Cardiac septum (tissue), 1 donor: ENCODE data around the gene PHF21A. TPM values are rescaled to one million over a fixed set of nuclear protein-coding genes. Genes with fewer than 3 reads are reported as not detected.

Source experiments
- DNase-seq: peaks from one replicate; pipeline ENCODE4 v3.0.0-alpha.2; 2020; ENCODE audit warnings: low spot score
- intact Hi-C: fragments of 100-400 bp; cut with DNase I; formaldehyde crosslinking; loops from one replicate; pipeline ENCODE4 v1.14.0; 2022
- total RNA-seq: library from RNA; stranded (reverse); fragmentation: NEBNext Ultra II Directional; extraction: Animal tissue kit (Norgen Biotek cat#: 25700); gene quantifications from one replicate; pipeline ENCODE4 v1.2.1, GENCODE V29; 2021
- donor health status: DM: no; HTN: no; CAD: no.

PHF21A gene
- total RNA-seq, 1 donor from 2014 or later: 43.8 TPM

DNA sequence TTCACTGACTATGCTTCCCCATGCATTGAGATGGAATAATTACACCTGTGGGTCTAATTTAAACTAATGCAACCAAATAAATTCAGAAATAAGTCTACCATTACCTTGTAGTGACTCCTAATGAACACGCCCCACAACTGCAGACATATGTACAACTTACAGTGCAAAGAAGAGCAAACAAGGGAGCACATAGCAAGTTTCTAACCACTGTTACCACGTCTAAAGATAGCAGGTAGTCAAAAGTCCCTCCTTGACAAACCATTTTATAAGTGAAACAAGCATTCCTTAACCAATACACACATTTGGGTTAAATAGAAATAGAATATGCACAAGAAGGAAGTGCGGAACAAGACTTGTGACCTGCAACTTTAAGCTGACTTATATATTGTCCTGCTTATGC, 20.6 kb downstream of the PHF21A start:
- no peak for DNase-seq
- intact Hi-C loops: no loop called here

DNA sequence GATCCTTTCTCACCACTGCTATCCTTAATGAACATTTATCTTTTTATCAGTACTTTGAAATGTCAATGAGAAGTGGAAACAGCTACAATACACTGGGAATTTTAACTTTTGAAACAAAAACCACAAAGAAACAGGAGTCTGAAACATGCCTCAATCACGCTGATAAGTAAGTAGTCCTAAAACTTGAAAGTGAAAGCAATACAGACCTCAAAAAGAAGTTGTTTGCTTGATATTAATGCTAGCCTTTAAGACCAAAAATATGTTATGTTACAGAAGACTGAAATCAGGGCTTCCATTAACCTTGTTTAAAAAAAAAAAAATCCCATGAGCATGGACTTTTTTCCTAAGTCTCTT, 21.3 kb downstream of the PHF21A start:
- no peak for DNase-seq
- intact Hi-C loops: no loop called here

DNA sequence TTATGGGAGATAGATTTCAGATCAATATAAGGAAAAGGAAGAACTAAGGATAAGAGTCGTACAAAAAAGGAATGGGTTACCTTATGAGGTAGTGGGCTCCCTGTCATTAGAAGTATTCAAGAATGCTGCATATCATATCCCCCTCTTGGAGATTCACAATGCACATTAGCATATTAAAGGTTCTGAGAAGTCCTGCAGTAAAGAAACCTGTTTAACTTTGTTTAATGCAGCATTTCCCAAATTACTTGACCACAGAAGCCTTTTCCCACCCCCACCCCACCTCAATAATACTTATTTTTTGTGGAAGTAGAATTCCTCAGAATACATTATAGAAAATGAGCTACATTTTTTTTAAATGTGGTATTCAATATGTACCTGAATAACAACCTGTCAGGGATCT, 30.9 kb downstream of the PHF21A start:
- no peak for DNase-seq
- intact Hi-C loops: no loop called here

DNA sequence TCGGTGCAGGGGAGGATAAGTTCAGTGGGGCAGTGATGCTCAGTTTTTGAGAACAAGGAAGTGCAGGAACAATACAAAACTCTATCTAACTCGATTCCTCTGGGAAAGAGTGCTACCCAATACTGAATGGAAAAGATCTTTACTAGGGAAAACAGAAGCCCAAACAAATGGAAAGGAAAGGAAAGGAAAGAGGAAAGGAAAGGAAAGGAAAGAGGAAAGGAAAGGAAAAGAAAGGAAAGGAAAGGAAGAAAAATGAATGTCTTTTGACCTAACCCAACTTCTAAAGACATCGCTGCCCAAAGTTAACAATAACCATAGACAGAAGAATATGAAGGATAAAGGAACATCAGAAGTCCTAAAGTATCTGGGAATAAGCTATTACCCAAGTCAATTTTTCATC, 41.6 kb downstream of the PHF21A start:
- DNase-seq: no peak
- intact Hi-C loops: no loop called here

DNA sequence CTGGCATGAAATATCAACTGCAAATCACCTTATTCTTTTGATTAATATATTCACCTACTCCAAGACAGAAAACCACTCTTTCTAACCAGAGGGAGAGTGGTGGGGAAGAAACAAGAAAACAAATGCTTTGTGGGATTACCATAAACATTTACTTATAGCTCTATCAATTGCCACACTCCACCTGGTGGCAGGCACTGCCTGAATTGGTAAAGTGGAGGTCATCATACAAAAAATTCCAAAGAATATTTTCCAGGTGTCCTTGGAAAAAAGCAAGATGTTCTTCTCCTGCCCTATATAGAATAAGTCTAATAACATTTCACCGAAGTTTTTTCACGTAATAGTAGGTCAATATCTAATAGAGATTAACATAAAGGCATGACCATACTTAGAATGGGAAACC, 45.3 kb downstream of the PHF21A start:
- DNase-seq: no peak
- intact Hi-C loops: no loop called here

DNA sequence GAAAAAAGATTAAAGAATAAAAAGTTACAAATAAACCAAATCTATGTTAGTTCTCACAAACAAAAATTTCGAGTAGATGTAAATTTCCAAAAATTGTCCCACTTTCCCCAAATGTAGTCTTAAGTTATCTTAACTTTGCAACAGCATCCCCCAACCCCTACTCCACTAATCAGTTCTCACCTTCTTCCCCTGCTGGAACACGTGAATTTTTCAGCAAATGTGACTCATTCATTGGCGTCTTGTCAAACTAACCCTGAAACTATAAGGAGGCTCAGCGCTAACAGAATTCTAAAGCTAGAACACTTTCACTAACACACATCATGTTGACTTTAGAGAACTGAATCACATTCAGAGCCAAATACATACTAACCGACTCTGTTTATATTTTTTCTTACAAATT, 46.1 kb downstream of the PHF21A start:
- no peak for DNase-seq
- intact Hi-C loops: no loop called here

DNA sequence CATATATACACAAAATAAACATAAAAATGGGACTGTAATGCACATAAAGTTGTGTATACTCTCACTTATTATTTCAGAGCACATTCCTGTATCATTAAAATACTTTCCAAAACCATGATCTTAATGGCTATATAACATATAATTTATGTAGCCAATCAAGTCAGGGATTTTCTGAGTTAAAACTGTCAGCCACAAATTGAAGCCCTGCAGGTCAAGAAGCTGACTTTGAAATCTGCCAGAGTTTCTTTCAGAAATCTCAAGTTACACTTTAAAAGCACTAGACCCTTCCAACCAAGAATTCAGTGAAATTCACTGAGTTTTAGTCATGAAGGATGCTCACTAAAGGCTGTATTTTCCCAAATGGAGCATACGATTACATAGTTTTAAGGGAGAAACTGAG, 47.6 kb downstream of the PHF21A start:
- DNase-seq: no peak
- intact Hi-C loops: no loop called here

DNA sequence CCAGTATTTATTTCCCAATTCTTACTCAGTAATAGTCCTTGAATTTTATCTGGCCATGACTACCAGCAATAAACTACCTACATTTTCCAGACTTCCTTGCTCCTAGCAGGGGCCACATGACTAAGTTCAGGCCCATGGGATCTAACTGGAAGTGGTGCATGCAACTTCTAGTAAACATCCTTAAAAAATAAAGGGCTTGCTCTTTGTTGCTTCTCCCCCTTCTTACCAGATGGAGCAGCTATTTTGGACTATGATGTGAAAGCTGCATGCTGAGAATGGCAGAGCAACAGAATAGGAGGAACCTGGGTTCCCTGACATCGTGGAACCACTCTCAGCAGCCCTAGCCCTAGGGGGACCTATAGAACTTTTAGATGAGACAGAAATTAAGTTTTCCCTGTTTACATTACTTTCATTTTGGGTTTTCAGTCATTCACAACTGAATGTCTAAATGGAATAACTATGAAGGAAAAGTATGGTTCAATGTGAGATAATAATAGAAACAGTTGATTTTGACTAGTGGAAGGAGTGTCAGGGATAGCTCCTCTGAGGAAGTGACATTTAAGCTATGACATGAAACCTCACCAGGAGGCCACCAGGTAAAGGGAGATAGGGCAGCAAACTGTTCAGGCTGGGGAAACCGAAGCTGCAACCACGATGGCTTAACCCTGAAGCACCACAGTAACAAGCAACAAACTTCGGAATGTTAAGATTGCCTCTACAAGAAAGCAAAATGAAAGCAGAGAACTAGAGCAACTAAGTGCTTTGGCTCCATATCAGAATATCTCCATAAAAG, 48.9 kb downstream of the PHF21A start:
- intact Hi-C loops: no loop called here
- no peak for DNase-seq

DNA sequence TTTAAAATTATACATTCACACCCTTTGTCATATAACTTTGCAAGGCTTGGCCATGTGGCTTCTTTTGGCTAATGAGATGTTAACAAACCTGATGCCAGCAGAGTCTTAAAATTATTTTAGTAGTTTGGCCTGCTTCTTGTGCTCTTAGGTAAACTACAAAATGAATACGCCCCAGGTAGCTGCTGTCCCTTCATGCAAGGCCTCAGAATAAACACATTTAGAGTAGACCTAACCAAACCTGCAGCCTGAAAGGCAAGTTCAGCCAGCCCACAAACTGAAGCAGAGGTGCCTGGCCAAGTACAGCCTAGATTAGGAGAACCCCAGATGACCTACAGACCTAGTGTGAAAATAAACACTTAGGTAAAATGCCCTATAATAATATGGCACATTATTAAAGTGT, 50.2 kb downstream of the PHF21A start:
- intact Hi-C loops: no loop called here
- DNase-seq: no peak

DNA sequence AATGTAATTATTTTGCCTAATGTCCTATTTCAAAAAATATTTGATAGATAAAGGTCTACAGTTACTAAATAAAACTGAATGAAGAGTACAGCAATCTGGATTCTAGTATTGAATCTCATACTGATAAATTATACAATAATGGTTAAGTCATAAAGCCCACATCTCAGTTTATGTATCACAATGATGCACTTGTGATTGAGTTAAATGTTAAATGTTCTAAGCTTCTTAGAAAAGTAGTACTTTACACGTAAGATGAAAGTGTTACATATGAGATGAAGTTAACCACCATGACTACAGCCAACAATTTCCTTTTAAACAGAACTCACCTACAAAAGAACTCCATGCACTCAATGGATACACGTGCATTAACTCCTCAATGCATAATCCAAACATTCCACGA, 51.7 kb downstream of the PHF21A start:
- intact Hi-C loops: no loop called here
- no peak for DNase-seq

DNA sequence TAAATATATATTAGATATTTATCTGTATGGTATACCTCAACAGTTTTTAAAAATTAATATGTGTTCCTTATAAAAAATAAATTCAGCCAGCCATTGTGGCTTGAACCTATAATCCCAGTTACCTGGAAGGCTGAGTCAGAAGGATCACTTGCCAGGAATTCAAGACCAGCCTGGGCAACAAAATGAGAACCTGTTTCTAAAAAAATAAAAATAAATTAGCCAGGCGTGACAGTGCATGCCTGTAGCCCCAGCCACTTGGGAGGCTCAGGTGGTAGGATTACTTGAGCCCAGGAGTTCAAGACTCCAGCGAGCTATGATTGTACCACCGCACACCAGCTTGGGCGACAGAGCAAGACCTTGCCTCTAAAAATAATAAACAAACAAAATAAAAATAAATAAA, 54.9 kb downstream of the PHF21A start:
- DNase-seq: no peak
- intact Hi-C loops: no loop called here

DNA sequence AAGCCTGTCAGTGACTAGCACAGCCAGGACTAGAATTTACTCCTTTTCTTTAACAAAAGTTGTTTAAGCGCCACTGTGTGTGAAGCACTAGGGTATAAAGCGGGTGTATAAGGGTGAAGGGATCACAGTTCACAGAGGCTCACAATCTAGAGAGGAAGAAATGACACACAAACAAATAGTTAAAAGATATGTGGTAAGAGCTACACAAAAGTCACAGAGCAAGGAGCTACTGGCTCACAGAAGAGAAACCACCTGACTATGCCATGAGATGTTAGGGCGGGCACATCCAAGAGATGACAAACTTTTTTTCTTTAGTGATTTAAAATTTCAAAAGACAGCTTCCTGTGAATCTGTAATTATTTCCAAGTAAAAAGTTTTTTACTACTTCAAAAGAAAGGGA, 55.6 kb downstream of the PHF21A start:
- DNase-seq: no peak

DNA sequence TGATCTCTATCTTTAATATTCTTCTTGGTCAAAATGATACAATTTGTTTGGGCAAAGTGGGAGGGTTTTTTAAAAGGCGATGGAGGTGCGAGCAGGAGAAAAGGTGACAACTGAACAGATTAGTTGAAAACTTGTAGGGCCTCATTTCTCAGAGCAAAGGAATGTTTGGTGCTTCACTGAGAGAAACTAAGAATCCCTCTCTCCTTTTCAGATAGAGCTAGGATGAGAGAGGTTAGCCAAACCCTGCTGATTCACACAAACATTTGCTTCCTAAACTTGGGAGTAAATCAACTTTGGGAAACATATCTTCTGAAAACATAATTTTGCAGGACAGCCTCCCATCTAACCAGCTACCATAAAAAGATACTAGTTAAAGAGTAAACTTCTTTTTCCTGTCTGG, 57.0 kb downstream of the PHF21A start:
- intact Hi-C loops: no loop called here
- no peak for DNase-seq

More for the DNA sequence above, 55.6 kb downstream of the PHF21A start:
- intact Hi-C loops: no loop called here

DNA sequence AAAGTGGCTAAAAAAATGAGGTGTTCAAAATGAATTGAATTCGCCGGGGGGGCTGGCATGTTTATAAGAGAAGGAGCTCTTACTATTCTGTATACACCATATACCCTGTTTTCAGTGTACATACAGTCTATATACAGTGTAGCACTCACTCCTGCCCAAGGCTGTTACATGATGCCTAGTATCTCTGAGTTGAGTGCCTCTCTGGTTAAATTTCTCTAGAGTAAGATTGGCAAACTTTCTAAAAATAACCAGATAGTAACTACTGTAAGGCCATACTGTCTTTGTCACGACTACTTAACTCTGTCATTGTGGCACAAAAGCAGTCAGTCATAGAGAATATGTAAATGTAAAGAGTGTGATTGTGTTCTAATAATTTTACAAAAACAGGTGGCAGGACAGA, 58.1 kb downstream of the PHF21A start:
- intact Hi-C loops: no loop called here
- no peak for DNase-seq

DNA sequence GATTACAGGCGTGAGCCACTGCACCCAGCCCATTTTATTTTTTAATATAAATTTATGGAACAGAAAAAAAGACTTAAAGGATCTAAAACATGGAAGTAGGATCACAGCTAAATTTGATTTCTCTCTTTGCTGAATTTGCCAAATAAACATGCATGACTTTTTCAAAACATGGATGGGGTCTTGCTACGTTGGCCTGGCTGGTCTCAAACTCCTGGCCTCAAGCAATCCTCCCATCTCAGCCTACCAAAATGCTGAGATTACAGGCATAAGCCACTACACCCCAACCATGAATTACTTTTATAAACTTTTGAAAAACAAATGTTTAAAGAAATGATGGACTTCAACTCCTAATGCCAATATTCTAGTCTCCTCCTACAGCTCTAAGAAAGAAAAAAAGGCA, 61.2 kb downstream of the PHF21A start:
- DNase-seq: no peak
- intact Hi-C loops: no loop called here

DNA sequence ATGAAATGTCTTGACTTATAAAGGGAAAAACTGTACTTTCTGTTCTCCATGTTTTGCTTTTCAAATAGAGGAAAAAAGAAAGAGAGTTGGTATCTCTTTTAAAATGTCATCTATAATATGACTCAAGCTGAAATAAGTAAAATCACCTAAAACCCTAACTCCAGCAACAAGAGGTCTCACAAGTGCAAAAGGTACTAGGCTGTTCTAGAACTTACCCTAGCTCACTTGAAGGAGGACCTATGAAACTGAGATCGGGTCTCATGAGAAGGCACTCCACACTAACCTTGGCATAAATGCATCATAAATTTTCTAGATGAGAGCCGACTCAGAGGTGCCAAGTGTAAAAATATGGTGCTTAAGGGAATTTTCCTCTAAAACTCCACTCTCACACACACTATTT, 63.8 kb downstream of the PHF21A start:
- DNase-seq: no peak
- intact Hi-C loops: no loop called here

DNA sequence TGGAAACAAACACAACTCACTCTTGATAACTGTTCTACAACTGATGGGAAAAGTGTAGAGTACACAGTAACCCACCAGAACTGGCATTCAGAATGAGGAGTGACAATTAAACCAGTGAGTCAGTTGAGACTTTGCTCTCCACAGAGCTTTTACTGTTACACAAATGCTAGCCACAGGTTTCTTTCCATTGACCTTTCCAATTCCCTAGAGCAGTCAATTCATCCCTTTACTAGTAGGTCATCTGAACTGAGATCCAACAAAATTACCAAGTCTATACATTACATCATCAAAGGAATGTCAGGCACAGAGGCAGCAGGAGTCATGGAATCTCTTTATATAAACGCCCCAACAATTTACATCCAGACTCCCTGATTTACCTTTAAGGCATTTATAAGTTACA, 65.9 kb downstream of the PHF21A start:
- intact Hi-C loops: no loop called here
- DNase-seq: no peak

DNA sequence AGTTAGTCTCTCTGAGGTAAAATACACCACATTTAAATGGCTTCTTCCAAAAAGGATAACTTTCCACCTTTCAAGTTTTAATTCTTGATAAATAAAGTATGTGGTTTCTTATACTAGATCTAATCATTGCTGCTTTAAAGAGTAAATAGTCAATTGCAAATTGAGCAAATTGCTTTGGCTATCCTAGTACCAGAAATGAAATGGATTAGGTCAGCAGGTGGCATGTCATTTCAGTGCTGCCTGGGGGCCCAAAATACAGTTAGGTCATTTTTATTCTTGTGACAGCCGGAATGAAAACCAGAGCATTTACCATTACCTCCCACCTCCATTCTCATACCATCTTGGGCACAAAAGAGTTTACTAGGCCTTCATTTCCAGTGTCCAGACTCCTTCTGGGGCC, 70.2 kb downstream of the PHF21A start:
- no peak for DNase-seq
- intact Hi-C loops: no loop called here

DNA sequence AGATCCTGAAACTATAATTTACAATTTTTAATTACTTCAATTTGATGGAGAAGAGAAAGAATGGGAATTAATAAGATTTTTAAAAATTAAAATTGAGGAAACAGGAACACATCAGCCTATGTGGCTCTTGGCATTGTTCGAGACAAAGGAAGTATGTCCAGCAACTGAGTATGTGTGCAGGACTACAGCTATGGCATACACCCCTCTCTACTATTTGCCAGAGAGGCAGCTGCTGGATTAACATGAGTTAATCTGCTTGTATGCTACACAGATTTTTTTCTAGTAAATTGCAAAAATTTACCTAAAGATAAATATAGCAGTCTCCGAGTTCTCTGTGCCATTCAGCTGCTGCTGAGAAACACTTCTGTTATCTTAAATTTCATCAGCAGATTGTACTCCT, 70.6 kb downstream of the PHF21A start:
- DNase-seq: no peak
- intact Hi-C loops: no loop called here

DNA sequence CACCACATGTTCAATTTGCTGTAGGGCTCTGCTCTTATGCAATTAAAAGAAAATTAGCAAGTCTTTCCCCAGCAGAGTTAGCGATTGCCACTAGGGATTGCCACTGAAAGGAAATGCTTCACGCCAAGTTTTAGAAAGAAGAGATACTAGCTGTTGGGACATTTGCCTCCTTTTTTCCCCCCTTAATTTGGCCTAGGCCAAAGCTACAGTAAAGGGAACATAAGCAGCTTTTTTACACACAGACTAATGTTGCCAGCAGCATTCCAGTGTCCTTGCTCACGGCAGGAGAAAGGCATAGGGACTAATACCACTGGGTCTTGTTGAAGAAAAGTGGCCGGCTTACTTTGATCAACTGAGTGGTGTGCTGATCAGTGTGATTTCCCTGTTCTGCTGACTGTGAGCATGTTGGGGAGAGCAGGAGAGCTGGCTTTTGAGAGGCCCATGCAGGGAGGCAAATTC, 71.2 kb downstream of the PHF21A start:
- intact Hi-C loops: no loop called here
- DNase-seq: no peak

DNA sequence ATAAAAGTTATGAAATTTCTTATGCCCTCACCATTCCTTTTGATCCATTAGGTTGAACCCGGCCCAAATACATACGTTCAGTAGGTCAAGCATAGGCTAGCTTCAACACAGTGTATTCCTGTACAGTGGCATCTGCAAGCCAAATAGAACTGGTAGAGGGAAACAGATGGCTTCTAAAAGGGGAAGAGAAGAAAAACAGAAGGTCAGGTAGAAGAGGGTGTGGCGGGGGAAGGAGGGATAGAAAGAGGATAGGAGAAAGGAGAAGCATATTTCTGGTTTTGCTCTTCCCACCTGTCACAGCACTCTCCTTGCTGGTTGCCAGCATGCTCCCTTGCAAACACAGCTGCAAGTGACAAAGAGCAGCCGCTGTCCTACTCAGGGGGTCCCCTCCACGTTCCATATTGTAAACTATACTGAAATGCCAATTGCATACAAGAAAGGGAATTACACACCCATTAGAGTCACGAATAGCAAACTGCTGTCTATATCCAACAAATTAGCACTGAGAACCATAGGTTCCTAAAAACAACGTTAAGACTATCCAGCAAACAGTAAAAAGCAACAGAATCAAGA, 71.8 kb downstream of the PHF21A start:
- intact Hi-C loops: no loop called here
- DNase-seq: no peak

DNA sequence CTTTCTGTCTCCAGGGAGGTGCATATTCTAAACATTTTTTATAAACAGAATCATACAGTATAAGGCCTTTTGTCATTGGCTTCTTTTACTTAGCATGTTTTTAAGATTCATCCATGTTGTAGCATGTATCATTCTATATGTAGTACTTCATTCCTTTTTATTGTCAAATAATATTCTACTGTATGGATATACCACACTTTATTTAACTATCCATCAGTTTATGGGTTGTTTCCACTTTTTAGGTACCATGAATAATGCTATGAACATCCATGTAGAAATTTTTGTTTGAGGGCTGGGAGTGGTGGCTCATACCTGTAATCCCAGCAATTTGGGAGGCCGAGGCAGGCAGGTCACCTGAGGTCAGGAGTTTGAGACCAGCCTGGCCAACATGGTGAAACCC, 73.1 kb downstream of the PHF21A start:
- no peak for DNase-seq
- intact Hi-C loops: no loop called here
